ENCODE results near the gene MAN2B2.

MAN2B2 gene

GRCh38 chr4:6616087-6616995 is 41.4 kb downstream of the MAN2B2 start:
- no peak for DNase-seq (ENCODE audit: low read depth, low spot score)
- TF ChIP-seq CTCF (IDR thresholded peaks at IDR 0.05; ENCODE audit: insufficient read depth, low read length, missing control alignments): no peak
- no peak overlapping the region for H3K4me3 ChIP-seq (ENCODE audit: low read depth, low read length)
- ChIA-PET CTCF (interaction anchor here (1.1 kb wide), 1 partner anchor 70 kb away, joined by 4 read pairs; no protein-coding TSS in a partner anchor), POLR2A (no interaction called here)

DNA sequence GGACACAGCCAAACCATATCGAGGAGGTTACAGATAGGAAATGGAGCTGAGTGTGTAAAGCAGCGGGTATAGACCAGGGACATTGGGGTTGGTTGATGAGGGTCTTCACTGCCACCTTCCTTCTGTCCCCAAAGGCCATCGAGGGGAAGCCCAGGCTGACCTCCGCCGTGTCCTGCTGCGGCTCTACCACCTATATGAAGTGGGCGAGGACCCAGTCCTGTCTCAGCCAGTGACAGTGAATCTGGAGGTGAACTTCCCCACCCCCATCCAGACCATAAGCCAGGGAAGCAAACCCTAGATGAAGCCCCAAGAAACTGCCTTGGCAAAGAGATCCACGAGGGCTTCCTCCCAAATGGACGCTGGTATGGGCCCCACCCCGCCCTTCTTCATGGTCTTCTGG is 42.3 kb downstream of the MAN2B2 start:
- no peak for DNase-seq (ENCODE audit: low read depth, low spot score)
- H3K4me3 ChIP-seq (ENCODE audit: low read depth, low read length): no peak overlapping the region
- TF ChIP-seq CTCF (IDR thresholded peaks at IDR 0.05; ENCODE audit: insufficient read depth, low read length, missing control alignments): no peak
- POLR2A ChIA-PET: no interaction called here
- CTCF ChIA-PET: no interaction called here

DNA sequence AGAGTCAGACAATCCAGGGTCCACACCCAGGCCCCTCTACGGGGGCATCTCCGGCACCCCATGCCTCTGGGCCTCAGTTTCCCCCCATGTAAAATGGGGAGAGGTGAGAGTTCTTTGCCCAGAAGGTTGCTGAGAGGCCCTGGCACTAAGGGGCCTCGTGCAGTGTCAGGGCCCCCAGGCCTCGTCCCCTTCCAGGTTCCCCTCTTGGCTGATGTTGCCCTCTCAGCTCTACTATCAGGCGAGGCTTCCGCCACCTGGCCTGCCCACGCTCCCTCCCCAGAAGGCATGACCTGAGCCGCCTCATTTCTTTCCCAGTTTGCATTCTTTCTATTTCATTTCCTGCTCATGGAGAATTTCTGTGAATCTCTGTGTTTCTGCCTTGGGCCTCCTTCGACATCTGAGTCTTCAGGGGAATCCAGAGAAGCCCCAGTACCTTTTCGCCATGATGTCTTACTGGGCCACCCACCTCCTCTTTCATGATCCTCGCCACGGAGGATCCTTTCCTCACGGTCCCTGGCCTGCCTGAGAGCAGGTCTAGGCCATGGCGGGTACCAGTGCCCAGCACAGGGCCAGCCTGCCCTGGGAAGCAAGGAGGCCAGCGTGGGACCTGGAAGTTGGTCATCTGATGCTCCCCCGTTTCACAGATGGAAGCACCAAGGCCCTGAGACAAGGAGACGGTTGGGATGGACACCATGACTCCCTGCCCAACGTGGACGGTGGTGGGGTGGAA is 43.6 kb downstream of the MAN2B2 start:
- ChIA-PET CTCF (no interaction called here), POLR2A (no interaction called here)
- no peak for TF ChIP-seq CTCF (IDR thresholded peaks at IDR 0.05; ENCODE audit: insufficient read depth, low read length, missing control alignments)
- no peak overlapping the region for H3K4me3 ChIP-seq (ENCODE audit: low read depth, low read length)
- DNase-seq (ENCODE audit: low read depth, low spot score): no peak

- CTCF ChIA-PET: no interaction called here
- no peak for TF ChIP-seq CTCF (IDR thresholded peaks at IDR 0.05; ENCODE audit: insufficient read depth, low read length, missing control alignments)
- POLR2A ChIA-PET: no interaction called here
- no peak overlapping the region for H3K4me3 ChIP-seq (ENCODE audit: low read depth, low read length)
- no peak for DNase-seq (ENCODE audit: low read depth, low spot score)
Observed at GRCh38 chr4:6619116-6619465, 44.1 kb downstream of the MAN2B2 start.

GRCh38 chr4:6619466-6620255 is 44.7 kb downstream of the MAN2B2 start:
- ChIA-PET POLR2A (interaction anchor here (0.6 kb wide), 1 partner anchor 9 kb away, joined by 3 read pairs; no protein-coding TSS in a partner anchor), CTCF (no interaction called here)
- DNase-seq (ENCODE audit: low read depth, low spot score): no peak
- no peak for TF ChIP-seq CTCF (IDR thresholded peaks at IDR 0.05; ENCODE audit: insufficient read depth, low read length, missing control alignments)
- H3K4me3 ChIP-seq (ENCODE audit: low read depth, low read length): no peak overlapping the region

- ChIA-PET POLR2A (no interaction called here), CTCF (no interaction called here)
- TF ChIP-seq CTCF (IDR thresholded peaks at IDR 0.05; ENCODE audit: insufficient read depth, low read length, missing control alignments): no peak
- DNase-seq (ENCODE audit: low read depth, low spot score): no peak
- no peak overlapping the region for H3K4me3 ChIP-seq (ENCODE audit: low read depth, low read length)
Observed at GRCh38 chr4:6620296-6620695, 45.3 kb downstream of the MAN2B2 start.

Measured in AG04449 (cell line).